IMR-90 (cell line): Measurements from ENCODE around the gene GLT1D1. TPM values are rescaled to one million over a fixed set of nuclear protein-coding genes. Genes with fewer than 3 reads are reported as not detected.

Experiments used
- ATAC-seq: fragments of 200-7000 bp; cut with Tn5 transposase; 2 replicates; pipeline ENCODE4 v1.9.1; 2020; ENCODE audit warnings: low read depth, mild to moderate bottlenecking, moderate library complexity
- BruUV-seq: library from RNA; stranded (reverse); fragments of 400-500 nt; replicated peaks from 2 replicates; lab custom pipeline; 2021; lab: Mats Ljungman, UMichigan
- CTCF ChIA-PET: fragments of 300-600 bp; formaldehyde crosslinking; extraction: SDS; loops from one replicate; lab custom pipeline; 2021; ENCODE audit warnings: antibody characterized with exemption; lab: Yijun Ruan, JAX
- POLR2A ChIA-PET: fragments of 300-600 bp; sonication (Branson Sonifier 250); formaldehyde crosslinking; loops from one replicate; lab custom pipeline; 2022; ENCODE audit warnings: antibody characterized with exemption; ENCODE audit not compliant: unreplicated experiment; lab: Charles Lee
- DNase-seq: peaks from one replicate; pipeline ENCODE4 v3.0.0; 2013
- H2AFZ ChIP-seq: replicated peaks from 2 replicates; pipeline ENCODE3; 2013; ENCODE audit warnings: low read length, mild to moderate bottlenecking; ENCODE audit not compliant: poor library complexity
- H2AK5ac ChIP-seq: 2 replicates; pipeline ENCODE4 v1.6.1; 2013; ENCODE audit warnings: low read depth, low read length, inconsistent platforms
- H2AK9ac ChIP-seq: replicated peaks from 2 replicates; pipeline ENCODE3; 2013; ENCODE audit warnings: mild to moderate bottlenecking, low read depth, low read length, moderate library complexity; ENCODE audit not compliant: poor library complexity
- H2BK120ac ChIP-seq: 2 replicates; pipeline ENCODE4 v1.6.1; 2013; ENCODE audit warnings: low read depth, low read length, inconsistent platforms
- H2BK15ac ChIP-seq: 3 replicates; pipeline ENCODE4 v1.6.1; 2013; ENCODE audit warnings: low read depth, low read length, inconsistent platforms
- H2BK20ac ChIP-seq: 2 replicates; pipeline ENCODE4 v1.6.1; 2013; ENCODE audit warnings: low read depth, mild to moderate bottlenecking, inconsistent platforms, low read length, moderate library complexity
- H2BK5ac ChIP-seq: 2 replicates; pipeline ENCODE4 v1.6.1; 2013; ENCODE audit warnings: mild to moderate bottlenecking, low read depth, low read length, inconsistent platforms; ENCODE audit not compliant: poor library complexity, severe bottlenecking
- H3K14ac ChIP-seq: replicated peaks from 2 replicates; pipeline ENCODE4 v1.6.1; 2013; ENCODE audit warnings: low read depth, low read length, inconsistent platforms
- H3K18ac ChIP-seq: 2 replicates; pipeline ENCODE4 v1.6.1; 2013; ENCODE audit warnings: low read depth, low read length, control low read depth
- H3K23ac ChIP-seq: 2 replicates; pipeline ENCODE4 v1.6.1; 2013; ENCODE audit warnings: low read depth, low read length, inconsistent platforms
- H3K27ac ChIP-seq: 2 replicates; pipeline ENCODE4 v1.5.1; 2013; ENCODE audit warnings: mild to moderate bottlenecking, control low read depth, low read length; ENCODE audit not compliant: insufficient read depth
- H3K27me3 ChIP-seq: 2 replicates; pipeline ENCODE4 v1.6.1; 2013; ENCODE audit warnings: low read length; ENCODE audit not compliant: control insufficient read depth, insufficient read depth
- H3K36me3 ChIP-seq: 2 replicates; pipeline ENCODE4 v1.6.1; 2013; ENCODE audit warnings: low read length, mixed read lengths; ENCODE audit not compliant: control insufficient read depth, insufficient read depth
- H3K4ac ChIP-seq: 2 replicates; pipeline ENCODE4 v1.6.1; 2013; ENCODE audit warnings: low read depth, low read length, inconsistent platforms
- H3K4me1 ChIP-seq: 2 replicates; pipeline ENCODE4 v1.6.1; 2013; ENCODE audit warnings: low read length, mixed read lengths; ENCODE audit not compliant: control insufficient read depth, insufficient read depth
- H3K4me2 ChIP-seq: 2 replicates; pipeline ENCODE4 v1.6.1; 2013; ENCODE audit warnings: low read depth, mild to moderate bottlenecking, control low read depth, low read length, moderate library complexity
- H3K4me3 ChIP-seq: 2 replicates; pipeline ENCODE4 v1.5.1; 2013; ENCODE audit warnings: low read depth, mild to moderate bottlenecking, control low read depth, low read length, moderate library complexity; ENCODE audit not compliant: insufficient read depth
- H3K56ac ChIP-seq: 2 replicates; pipeline ENCODE4 v1.6.1; 2013; ENCODE audit warnings: low read length, inconsistent platforms; ENCODE audit not compliant: insufficient read depth; ENCODE audit errors: extremely low read depth
- H3K79me1 ChIP-seq, 2 experiments: 2 replicates each; pipeline ENCODE4 v1.6.1; 2013; ENCODE audit warnings: low read length in 2 of 2, inconsistent platforms in 1 of 2, low read depth in 1 of 2
- H3K9ac ChIP-seq: 2 replicates; pipeline ENCODE4 v1.6.1; 2013; ENCODE audit warnings: low read depth, low read length, control low read depth
- H3K9me1 ChIP-seq: 2 replicates; pipeline ENCODE4 v1.6.1; 2013; ENCODE audit warnings: low read length, inconsistent platforms; ENCODE audit not compliant: insufficient read depth
- H3K9me3 ChIP-seq: 2 replicates; pipeline ENCODE4 v1.6.1; 2013; ENCODE audit warnings: low read length; ENCODE audit not compliant: control insufficient read depth, insufficient read depth
- H4K20me1 ChIP-seq: 2 replicates; pipeline ENCODE4 v1.6.1; 2013; ENCODE audit warnings: low read length, inconsistent platforms; ENCODE audit not compliant: insufficient read depth
- H4K5ac ChIP-seq: 2 replicates; pipeline ENCODE4 v1.6.1; 2013; ENCODE audit warnings: mild to moderate bottlenecking, low read depth, low read length, control low read depth
- H4K8ac ChIP-seq, 2 experiments: 2 replicates each; pipeline ENCODE4 v1.6.1; 2013; ENCODE audit warnings: low read depth in 2 of 2, low read length in 2 of 2, control low read depth in 1 of 2, inconsistent platforms in 1 of 2
- H4K91ac ChIP-seq: 2 replicates; pipeline ENCODE4 v1.6.1; 2013; ENCODE audit warnings: low read depth, low read length, inconsistent platforms; ENCODE audit not compliant: insufficient read depth
- NFE2L2 ChIP-seq: fragments of 150-350 bp; IDR thresholded peaks from 2 replicates; pipeline ENCODE4 v1.6.1; 2016; ENCODE audit warnings: low read depth, mild to moderate bottlenecking, low read length
- POLR2A ChIP-seq: IDR thresholded peaks from 2 replicates; pipeline ENCODE4 v1.6.1; 2012; ENCODE audit warnings: mild to moderate bottlenecking, low read depth, low read length
- WGBS, 2 experiments: methylation state at CpG; one replicate each; pipeline versions ENCODE4 v1.1.5 to v1.1.7; 2013; ENCODE audit warnings: missing lambda C conversion rate in 2 of 2; ENCODE audit not compliant: insufficient read length in 1 of 2; ENCODE audit errors: extremely low coverage in 2 of 2; 5-methylcytosine and 5-hydroxymethylcytosine counted together
- dilution Hi-C: fragments of 300-500 bp; cut with HindIII; formaldehyde crosslinking; loops from one replicate; pipeline ENCODE4 v1.14.3; 2018; ENCODE audit warnings: low sequenced_read_pairs; ENCODE audit not compliant: unreplicated experiment
- in situ Hi-C: fragments of 300-500 bp; cut with MboI; formaldehyde crosslinking; loops from 3 replicates; pipeline ENCODE4 v1.14.3; 2019; ENCODE audit warnings: low sequenced_read_pairs, inconsistent platforms, mixed read lengths
- intact Hi-C: fragments of 100-400 bp; cut with micrococcal nuclease; formaldehyde crosslinking; loops from 2 replicates; pipeline ENCODE4 v1.10.0; 2022
- polyA plus RNA-seq, 3 experiments: library from polyadenylated mRNA; depleted of rRNA; stranded (reverse); fragments of >200 nt; gene quantifications; 2 replicates each; pipeline ENCODE4 v1.2.3, GENCODE V29; 2012; ENCODE audit warnings: low replicate concordance in 1 of 3
- total RNA-seq: library from RNA; depleted of rRNA; stranded (reverse); fragments of >200 nt; gene quantifications from 2 replicates; pipeline ENCODE4 v1.2.3, GENCODE V29; 2012

Gene GLT1D1
- total and polyA plus RNA-seq, 2 of the 4 experiments (the other 2 are of a cell fraction) = not detected

DNA sequence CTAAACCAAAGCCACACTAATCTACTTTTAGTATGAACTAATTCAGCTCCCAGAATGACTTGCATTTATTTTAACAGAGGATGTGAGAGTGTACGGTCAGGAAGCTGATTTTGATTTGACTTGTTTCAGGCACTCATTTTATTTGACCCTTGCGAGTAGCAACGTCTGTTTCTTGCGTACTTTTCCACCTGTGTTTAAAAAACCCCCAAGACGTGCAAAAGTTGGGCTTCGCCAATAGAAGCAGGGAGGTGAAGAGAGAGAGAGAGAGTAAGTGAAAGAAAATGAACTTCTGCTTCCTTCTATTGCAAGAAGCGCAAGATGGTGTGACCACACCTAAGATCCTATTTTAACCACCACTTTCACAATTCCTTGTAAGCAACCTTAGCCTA is 22.8 kb upstream of the GLT1D1 start:
- WGBS, 2 experiments = no CpG with 5 or more reads among the region's 7 CpGs
- Histone ChIP-seq H2BK15ac (no peak overlapping the region), H4K20me1 (no peaks in the 10 kb centered on the region), H3K36me3 (no peaks in the 10 kb centered on the region), H2AK9ac (no peak overlapping the region), H2BK20ac (no peak overlapping the region), H3K79me1 (no peaks in the 10 kb centered on the region), H3K23ac (no peak overlapping the region), H4K5ac (no peak overlapping the region), H3K4me2 (no peak overlapping the region), H2AK5ac (no peak overlapping the region), H2BK120ac (no peak overlapping the region), H3K9me3 (peaks cover 2% of the 10 kb centered on the region; the same call in 1 of the 2 replicates), H4K8ac (no peak overlapping the region), H3K18ac (no peak overlapping the region), H3K4me1 (no peaks in the 10 kb centered on the region), H3K4ac (no peak overlapping the region), H3K9ac (no peak overlapping the region), H3K27ac (no peak overlapping the region), H4K91ac (no peak overlapping the region), H2AFZ (no peak overlapping the region), H3K9me1 (no peaks in the 10 kb centered on the region), H3K14ac (no peak overlapping the region), H3K27me3 (no peaks in the 10 kb centered on the region), H3K4me3 (no peak overlapping the region), H3K56ac (no peak overlapping the region), H2BK5ac (no peak overlapping the region)
- ChIA-PET POLR2A (no interaction called here), CTCF (no interaction called here)
- BruUV-seq = no TSS peak
- intact Hi-C loops (no loop called here), in situ Hi-C loops (no loop called here), dilution Hi-C loops (no loop called here)
- ATAC-seq (no peak), DNase-seq (no peak)
- TF ChIP-seq NFE2L2 = 0 out of 2 replicates have a peak, but pooled peaks have one; percentile 16
- no peak for TF ChIP-seq POLR2A
